Measurements from ENCODE around the gene EEF1A2. TPM values are rescaled to one million over a fixed set of nuclear protein-coding genes. Genes with fewer than 3 reads are reported as not detected.

Gene EEF1A2
- total RNA-seq, 1 donor from 2014 or later = 0.67 TPM

DNA sequence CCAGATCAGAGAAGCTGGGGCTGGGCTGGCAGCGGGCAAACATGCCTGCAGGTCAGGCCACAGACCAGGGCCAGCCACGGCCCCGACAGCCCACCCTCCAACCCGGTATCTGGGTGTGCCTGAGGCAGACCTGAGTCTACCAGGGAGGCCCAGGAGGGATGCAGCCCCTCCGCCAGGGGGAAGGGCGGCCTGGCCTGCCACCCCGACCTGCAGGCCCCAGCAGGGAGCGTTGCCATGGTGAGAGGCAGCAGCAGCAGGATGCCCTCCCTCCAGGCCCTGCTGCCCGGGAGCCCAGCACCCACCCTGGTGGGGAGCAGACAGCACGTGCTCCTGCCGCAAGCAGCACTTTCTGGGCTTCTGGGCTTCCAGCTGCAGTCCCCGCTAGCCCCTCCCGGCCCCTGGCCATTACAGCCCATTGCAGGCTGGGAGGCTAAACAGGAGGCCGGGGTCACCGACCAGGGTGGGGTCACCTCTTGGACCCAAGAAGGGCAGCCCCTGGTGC is 3.8 kb upstream of the EEF1A2 start:
- Histone ChIP-seq H3K4me3 (no peak overlapping the region), H3K9me3 (no peaks in the 10 kb centered on the region), H3K36me3 (no peaks in the 10 kb centered on the region), H3K27me3 (peaks cover 36% of the 10 kb centered on the region), H3K27ac (no peak overlapping the region), H3K4me1 (peaks cover 3% of the 10 kb centered on the region)
- ATAC-seq (no peak), DNase-seq (no peak)
- intact Hi-C loops (cut with DNase I) = no loop called here
- TF ChIP-seq, protein P1, sequence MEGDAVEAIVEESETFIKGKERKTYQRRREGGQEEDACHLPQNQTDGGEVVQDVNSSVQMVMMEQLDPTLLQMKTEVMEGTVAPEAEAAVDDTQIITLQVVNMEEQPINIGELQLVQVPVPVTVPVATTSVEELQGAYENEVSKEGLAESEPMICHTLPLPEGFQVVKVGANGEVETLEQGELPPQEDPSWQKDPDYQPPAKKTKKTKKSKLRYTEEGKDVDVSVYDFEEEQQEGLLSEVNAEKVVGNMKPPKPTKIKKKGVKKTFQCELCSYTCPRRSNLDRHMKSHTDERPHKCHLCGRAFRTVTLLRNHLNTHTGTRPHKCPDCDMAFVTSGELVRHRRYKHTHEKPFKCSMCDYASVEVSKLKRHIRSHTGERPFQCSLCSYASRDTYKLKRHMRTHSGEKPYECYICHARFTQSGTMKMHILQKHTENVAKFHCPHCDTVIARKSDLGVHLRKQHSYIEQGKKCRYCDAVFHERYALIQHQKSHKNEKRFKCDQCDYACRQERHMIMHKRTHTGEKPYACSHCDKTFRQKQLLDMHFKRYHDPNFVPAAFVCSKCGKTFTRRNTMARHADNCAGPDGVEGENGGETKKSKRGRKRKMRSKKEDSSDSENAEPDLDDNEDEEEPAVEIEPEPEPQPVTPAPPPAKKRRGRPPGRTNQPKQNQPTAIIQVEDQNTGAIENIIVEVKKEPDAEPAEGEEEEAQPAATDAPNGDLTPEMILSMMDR (IDR thresholded peaks at IDR 0.05) = no peak

DNA sequence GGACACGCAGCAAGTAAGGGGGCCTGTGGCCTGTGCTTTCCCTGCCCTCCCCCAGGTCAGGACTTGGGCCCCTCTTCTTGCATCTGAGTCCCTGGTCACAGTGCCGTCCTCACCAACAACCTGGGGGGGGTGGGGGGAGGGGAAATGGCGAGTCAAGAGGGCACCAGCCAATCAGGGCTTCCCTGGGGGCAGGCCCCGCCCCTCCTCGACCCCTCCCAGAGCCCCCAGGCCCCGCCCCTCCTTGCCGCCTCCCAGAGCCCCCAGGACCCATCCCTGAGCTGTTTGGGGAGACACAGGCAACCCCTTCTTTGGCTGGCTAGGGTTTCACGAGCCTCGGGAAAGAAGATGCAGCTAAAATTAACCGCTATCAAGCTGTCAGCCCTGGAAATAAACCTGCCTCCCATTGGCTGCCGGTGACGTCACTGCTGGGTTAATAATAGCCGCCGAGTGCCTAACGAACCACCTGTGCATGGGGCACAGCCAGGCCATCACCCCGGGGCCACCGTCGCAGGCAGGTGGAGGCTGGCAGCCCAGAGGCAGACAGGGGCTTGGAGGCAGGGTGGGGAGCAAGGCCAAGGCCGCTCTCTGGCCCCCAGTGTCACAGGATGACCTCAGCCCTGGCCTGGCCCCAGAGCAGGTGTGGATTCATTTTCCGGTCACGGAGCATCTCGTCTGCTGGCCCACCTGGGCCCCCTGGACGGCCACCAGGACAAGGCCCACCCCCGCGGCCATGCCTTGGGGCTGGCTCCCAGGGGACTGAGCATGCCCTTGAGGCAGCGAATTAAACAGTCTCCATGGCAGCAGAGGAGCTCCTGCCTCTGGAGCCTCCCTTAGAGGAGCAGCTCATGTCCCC is 3.2 kb upstream of the EEF1A2 start:
- DNase-seq = no peak
- intact Hi-C loops (cut with DNase I) = no loop called here
- no peak for ATAC-seq
- TF ChIP-seq, protein P1 (IDR thresholded peaks at IDR 0.05) = no peak
- H3K4me1 ChIP-seq = peaks cover 3% of the 10 kb centered on the region
- H3K36me3 ChIP-seq = no peaks in the 10 kb centered on the region
- peaks cover 42% of the 10 kb centered on the region for H3K27me3 ChIP-seq
- no peak overlapping the region for H3K4me3 ChIP-seq
- H3K9me3 ChIP-seq = no peaks in the 10 kb centered on the region
- H3K27ac ChIP-seq = no peak overlapping the region

DNA sequence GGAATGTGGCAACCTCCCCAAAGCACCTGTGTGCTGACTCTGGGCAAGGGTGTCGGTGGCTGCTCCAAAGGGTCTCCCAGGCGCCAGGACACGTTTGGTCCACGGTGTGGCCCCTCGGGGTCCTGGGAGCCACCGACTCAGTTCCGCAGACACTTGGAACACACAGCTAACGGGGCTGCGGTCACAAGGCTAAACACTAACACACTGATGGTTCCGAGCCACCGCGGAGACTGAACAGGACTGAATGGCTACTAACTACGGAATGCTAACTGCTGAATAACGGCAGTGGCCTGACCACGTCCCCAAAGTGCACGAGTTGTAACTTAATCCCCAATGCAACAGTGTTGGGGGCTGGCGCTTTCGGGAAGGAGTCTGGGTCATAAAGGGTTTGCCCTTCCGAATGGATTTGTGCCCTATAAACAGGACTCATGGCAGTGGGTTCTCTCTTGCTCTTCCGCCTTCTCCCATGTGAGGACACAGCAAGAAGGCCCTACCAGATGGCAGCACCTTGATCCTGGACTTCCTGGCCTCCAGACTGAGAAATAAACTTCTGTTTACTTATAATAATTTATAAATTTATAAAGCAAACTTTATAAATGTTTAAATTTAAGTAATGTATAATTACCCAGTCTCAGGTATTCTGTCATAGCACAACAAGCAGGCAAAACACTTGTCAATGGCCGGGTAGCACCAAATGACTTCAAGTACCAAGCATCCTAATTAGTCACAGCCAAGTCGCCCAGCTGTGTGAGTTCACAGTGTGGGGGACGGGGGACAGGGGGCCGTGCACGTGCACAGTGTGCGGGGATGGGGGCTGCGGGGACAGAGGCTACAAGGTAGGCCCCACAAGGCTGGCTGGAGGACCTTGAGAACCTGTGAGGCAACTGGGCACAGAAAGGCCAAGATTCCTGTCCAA is 2.3 kb upstream of the EEF1A2 start:
- ATAC-seq (no peak), DNase-seq (no peak)
- no peak overlapping the region for H3K27ac ChIP-seq
- intact Hi-C loops (cut with DNase I) = no loop called here
- H3K36me3 ChIP-seq = no peaks in the 10 kb centered on the region
- no peak overlapping the region for H3K4me3 ChIP-seq
- TF ChIP-seq, protein P1 (IDR thresholded peaks at IDR 0.05) = no peak
- H3K9me3 ChIP-seq = no peaks in the 10 kb centered on the region
- peaks cover 48% of the 10 kb centered on the region for H3K27me3 ChIP-seq
- peaks cover 7% of the 10 kb centered on the region for H3K4me1 ChIP-seq

DNA sequence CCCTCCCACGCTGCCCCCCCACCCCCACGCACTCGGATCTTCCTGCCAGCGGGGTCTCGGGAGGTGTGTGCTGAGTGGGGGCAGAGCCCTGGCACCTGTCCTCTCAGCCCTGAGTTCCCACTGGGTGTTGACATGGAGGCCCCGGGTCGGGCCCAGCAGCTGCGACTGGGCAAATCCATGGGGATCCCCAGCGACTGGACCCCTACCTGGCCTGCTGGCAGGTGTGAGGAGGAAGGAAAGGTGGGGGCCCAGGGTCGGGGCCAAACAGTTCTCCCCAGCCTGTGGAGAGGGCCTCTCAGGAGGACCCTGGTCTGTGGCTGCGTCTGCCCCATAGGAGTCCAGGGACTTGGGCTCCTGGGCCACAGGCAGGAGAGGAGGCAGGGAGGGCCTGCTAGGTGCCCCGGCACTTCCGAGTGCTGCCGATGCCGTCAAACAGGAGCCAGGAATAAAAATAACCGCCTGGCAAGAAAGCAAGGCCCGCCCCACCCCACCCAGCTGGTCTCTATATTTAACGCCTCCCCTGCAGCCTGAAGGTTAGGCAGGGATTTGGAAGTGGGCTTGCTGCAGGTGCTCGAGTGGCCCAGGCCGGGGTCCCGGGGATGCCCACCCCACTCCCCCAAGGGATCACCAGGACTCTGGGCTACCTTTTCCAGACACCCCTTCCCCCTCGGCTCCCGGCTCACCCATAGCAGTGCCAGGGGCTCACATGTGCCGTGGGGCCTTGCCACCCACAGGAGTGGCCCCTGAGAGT is 1.4 kb upstream of the EEF1A2 start:
- peaks cover 44% of the 10 kb centered on the region for H3K27me3 ChIP-seq
- peak; percentile 60 for DNase-seq
- H3K4me1 ChIP-seq = peaks cover 11% of the 10 kb centered on the region
- no peaks in the 10 kb centered on the region for H3K36me3 ChIP-seq
- H3K9me3 ChIP-seq = no peaks in the 10 kb centered on the region
- intact Hi-C loops (cut with DNase I) = no loop called here
- H3K4me3 ChIP-seq = no peak overlapping the region
- no peak for ATAC-seq
- TF ChIP-seq, protein P1 (IDR thresholded peaks at IDR 0.05) = no peak
- H3K27ac ChIP-seq = no peak overlapping the region

DNA sequence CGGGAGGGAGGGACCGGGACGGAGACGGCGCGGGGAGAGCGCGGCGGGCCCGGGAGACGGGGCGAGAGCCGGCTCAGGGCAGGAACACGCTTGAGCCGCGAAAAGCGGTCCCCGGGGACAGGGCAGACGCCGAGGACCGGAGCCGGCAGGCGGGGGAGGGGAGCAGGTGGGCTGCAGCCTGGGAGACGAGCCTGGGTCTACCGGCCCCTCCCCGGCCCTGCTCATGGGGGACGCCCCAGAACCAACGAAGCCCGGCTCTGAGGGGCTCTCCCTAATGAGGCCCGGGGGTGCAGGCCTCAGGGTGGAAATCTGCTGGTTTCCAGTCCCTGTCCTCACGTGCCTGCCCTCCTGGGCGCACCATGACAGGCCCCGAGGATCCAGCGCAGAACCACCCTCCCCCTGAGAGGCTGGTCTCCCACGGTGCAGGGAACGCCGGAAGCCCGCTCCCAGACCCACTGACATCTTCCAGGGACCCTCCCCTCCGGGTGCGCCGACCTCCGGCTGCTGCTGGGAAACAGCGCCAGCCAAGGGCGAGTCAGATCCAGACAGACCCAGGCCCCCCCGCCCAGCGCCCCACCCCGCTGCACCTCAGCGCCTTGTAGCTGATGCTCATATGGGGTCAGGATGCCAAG is 571 bp upstream of the EEF1A2 start:
- no peak overlapping the region for H3K27ac ChIP-seq
- peaks cover 11% of the 10 kb centered on the region for H3K4me1 ChIP-seq
- H3K9me3 ChIP-seq = no peaks in the 10 kb centered on the region
- peak overlapping the region; percentile 26 for H3K4me3 ChIP-seq
- TF ChIP-seq, protein P1 (IDR thresholded peaks at IDR 0.05) = no peak
- H3K36me3 ChIP-seq = no peaks in the 10 kb centered on the region
- ATAC-seq (no peak), DNase-seq (peak; percentile 62)
- intact Hi-C loops (cut with DNase I) = no loop called here
- H3K27me3 ChIP-seq = peaks cover 40% of the 10 kb centered on the region
